Measurements from ENCODE around the gene DNAH1. TPM values are rescaled to one million over a fixed set of nuclear protein-coding genes. Genes with fewer than 3 reads are reported as not detected.

Gene DNAH1
- total RNA-seq, 3 donors from 2014 or later: 9.0 to 25.9 (median 10.9) TPM

DNA sequence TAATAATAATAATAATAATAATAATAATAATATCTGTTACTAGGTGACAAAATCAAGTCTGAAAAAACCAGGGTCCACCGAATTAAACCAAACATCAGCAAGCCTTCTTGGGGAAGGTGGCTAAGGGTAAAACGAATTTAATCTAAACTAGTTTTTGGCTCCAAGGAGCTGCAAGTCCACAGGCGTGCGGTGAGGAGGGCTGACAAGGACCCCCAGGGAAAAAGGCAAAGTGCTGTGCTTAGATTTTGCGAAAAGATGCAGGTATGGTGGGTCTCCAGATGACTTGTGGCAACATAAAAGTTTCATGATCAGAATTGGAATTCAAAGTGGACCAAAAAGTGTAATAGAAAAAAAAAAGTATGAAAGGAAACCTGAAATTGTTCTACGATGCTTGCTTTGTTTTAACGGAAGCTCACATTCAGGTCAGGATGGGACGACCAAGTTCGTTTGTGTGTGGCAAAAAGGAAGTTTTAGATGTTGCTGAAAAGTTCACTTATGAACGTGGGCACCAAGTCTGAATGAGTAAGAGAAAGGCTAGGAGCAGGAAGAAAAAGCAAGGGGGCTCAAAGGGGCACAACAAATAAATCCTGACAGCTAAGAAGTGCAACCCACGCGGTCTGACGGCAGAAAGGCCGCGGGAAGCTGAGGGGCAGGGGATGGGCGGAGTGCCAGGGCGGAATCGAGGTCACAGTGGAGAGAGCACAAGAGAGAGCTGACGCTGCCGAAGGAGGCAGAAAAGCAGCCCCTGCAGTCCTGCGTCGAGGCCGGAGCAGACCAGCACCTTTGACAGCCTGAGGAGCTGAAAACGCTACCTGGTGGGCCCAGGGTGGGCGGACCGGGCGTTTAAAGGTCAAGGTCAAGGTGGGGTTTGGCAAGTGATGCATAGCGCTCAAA, 38.8 kb upstream of the DNAH1 start:
- H3K36me3 ChIP-seq (ENCODE audit: low read depth): no peaks in the 10 kb centered on the region
- peaks cover 34% of the 10 kb centered on the region for H3K4me1 ChIP-seq (ENCODE audit: low read depth)
- H3K9me3 ChIP-seq: no peaks in the 10 kb centered on the region
- peak; percentile 55 for ATAC-seq
- peak overlapping the region; percentile 74 for H3K4me3 ChIP-seq
- intact Hi-C loops (cut with DNase I, micrococcal nuclease): no loop called here
- DNase-seq: peak; percentile 84 to 91 (median 88)
- TF ChIP-seq, protein P1, sequence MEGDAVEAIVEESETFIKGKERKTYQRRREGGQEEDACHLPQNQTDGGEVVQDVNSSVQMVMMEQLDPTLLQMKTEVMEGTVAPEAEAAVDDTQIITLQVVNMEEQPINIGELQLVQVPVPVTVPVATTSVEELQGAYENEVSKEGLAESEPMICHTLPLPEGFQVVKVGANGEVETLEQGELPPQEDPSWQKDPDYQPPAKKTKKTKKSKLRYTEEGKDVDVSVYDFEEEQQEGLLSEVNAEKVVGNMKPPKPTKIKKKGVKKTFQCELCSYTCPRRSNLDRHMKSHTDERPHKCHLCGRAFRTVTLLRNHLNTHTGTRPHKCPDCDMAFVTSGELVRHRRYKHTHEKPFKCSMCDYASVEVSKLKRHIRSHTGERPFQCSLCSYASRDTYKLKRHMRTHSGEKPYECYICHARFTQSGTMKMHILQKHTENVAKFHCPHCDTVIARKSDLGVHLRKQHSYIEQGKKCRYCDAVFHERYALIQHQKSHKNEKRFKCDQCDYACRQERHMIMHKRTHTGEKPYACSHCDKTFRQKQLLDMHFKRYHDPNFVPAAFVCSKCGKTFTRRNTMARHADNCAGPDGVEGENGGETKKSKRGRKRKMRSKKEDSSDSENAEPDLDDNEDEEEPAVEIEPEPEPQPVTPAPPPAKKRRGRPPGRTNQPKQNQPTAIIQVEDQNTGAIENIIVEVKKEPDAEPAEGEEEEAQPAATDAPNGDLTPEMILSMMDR (IDR thresholded peaks at IDR 0.05): no peak

DNA sequence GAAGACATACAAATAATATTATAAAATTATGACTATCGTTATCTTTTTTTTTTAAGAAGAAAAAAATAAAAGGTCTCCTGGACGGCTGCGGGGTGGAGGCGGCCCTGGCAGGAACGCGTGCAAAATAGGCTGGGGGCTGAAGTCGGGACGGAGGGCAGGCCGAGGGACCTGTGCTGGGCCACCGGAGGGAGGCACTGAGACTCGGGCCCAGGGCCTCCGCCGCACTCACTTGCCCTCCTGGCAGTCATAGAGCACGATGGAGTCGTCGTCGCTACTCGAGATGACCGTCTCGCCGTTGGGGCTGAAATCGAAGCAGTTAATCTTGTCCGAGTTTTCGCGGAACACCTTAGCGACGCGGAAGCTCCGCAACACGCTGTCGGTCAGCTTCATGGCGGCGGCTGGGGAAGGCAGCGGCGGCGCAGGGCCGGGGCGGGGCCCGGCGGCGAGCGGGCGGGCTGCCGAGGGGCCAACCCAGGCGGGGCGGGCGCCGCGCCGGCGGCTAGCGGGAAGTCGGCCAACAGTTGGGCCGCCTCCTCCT, 38.1 kb upstream of the DNAH1 start:
- intact Hi-C loops (cut with DNase I, micrococcal nuclease): no loop called here
- DNase-seq: peak in 1 of 3 donors; percentile 83
- TF ChIP-seq, protein P1 (IDR thresholded peaks at IDR 0.05): no peak
- peak; percentile 80 for ATAC-seq
- Histone ChIP-seq H3K4me1 (ENCODE audit: low read depth) (peaks cover 29% of the 10 kb centered on the region), H3K4me3 (peak overlapping the region; percentile 74), H3K9me3 (no peaks in the 10 kb centered on the region), H3K36me3 (ENCODE audit: low read depth) (no peaks in the 10 kb centered on the region)

DNA sequence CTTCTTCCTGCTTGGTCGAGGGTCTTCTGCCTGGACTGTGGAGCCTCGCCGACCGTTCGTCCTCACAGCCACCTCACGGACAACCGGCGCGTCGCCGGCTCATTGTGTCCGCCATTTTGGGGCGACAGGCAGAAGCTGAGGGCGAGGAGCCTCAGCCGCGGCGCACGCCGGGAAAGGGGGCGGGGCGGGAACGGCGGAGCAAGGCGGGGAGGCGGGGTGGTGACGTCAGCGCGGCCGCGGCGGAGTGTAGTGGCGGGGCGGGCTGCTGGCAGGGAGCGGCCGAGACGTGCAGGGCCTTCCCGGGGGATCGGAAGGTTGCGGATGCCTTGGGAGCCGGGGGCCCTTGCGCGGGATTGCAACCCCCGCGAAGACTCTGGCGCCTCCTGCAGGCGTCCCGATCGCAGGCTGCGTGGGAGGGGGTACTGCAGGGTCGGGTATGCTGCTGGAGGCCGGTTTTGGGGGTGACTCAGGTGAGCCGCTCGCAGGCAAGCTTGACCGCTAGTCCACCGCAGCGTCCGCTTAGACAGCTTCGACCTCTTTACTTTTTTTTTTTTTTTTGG, 37.5 kb upstream of the DNAH1 start, which contains the start of gene WDR82:
Gene WDR82 (minus strand): TSS at position 140 of the 560 bp plus-strand sequence. CDS start 288 bp downstream, outside the sequence.
- H3K36me3 ChIP-seq (ENCODE audit: low read depth): no peaks in the 10 kb centered on the region
- TF ChIP-seq, protein P1 (IDR thresholded peaks at IDR 0.05): peak; percentile 44
- H3K4me1 ChIP-seq (ENCODE audit: low read depth): peaks cover 27% of the 10 kb centered on the region
- H3K9me3 ChIP-seq: no peaks in the 10 kb centered on the region
- DNase-seq (peak; percentile 98 to 99 (median 99)), ATAC-seq (peak; percentile 95)
- peak within 1 kb of the TSS; percentile 74 for H3K4me3 ChIP-seq
- intact Hi-C loops (cut with DNase I, micrococcal nuclease): no loop called here

DNA sequence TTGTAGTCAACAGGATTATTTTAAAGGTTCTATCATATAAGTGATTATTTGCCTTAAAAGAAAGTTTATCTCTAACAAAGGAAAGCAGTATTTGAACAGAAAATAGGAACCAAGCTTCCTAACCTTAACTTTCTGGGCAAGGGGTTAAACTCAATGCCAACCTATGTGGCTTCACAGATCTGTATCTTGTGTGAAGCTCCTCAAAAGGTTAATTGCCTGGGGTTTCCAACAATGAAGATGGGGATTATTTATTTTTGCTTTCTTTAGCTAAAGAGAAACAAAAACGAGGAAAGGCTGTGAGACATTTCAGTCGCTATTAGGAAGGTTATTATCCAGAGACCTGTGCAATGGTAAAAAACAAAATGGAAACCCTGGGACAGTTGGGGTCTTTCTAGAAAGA, 36.5 kb upstream of the DNAH1 start:
- Histone ChIP-seq H3K4me1 (ENCODE audit: low read depth) (peaks cover 25% of the 10 kb centered on the region), H3K9me3 (no peaks in the 10 kb centered on the region), H3K36me3 (ENCODE audit: low read depth) (no peaks in the 10 kb centered on the region), H3K4me3 (no peak overlapping the region)
- intact Hi-C loops (cut with DNase I, micrococcal nuclease): no loop called here
- DNase-seq (no peak), ATAC-seq (no peak)
- TF ChIP-seq, protein P1 (IDR thresholded peaks at IDR 0.05): no peak

DNA sequence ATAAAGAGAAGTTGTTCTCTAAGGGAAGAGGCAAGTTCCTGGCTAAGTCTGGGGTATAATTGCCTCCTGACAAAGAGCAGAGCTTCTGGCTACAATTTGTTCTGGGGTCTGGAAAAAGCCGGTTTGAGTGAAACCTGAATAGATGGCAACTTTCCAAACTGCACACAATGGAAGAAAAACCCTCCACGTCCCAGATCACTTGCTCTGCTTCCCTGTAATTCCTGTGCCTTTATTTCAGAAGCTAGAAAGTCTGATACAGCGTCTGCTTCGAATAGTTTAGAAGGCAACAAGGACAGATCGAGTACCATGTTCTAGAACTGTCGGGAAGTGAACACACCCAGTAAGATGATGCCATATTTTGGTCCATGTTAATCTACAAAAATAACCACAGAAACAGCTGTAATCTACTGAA, 36.1 kb upstream of the DNAH1 start:
- no peak overlapping the region for H3K4me3 ChIP-seq
- no peaks in the 10 kb centered on the region for H3K9me3 ChIP-seq
- H3K4me1 ChIP-seq (ENCODE audit: low read depth): peaks cover 20% of the 10 kb centered on the region
- ATAC-seq (no peak), DNase-seq (no peak)
- H3K36me3 ChIP-seq (ENCODE audit: low read depth): no peaks in the 10 kb centered on the region
- intact Hi-C loops (cut with DNase I, micrococcal nuclease): no loop called here
- TF ChIP-seq, protein P1 (IDR thresholded peaks at IDR 0.05): no peak
